ENCODE measurements around the gene SULT1A3. TPM values are rescaled to one million over a fixed set of nuclear protein-coding genes. Genes with fewer than 3 reads are reported as not detected.

SULT1A3 gene
- total RNA-seq, 1 experiment from 2014 or later = 23.5 TPM

DNA sequence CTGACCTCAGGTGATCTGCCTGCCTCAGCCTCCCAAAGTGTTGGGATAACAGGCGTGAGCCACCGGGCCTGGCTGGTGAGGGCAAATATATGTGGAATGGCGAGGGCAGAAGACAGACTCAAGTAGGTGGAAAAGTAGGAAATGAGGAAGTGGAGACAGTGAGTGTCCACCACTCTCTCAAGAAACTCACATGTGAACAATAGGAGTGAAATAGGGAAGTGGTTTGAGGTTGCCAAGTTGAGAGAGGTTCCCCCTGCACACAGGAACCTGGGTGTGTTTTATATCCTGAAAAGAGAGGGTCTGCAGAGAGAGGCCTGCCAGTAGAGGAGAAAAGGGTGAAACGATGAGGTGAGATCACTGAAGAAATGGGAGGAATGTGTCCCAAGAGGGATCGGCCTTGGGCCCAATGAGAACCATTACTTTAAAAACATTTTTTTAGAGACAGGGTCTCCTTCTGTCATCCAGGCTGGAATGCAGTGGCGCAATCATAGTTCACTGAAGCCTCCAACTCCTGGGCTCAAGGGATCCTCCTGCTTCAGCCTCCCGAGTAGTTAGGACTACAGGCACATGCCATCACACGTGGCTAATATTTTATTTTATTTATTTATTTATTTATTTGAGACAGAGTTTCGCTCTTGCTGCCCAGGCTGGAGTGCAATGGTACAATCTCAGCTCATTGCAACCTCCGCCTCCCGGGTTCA lies 32.7 kb upstream of the SULT1A3 start:
- no peak overlapping the region for H3K4me2 ChIP-seq (ENCODE audit: low read length)
- TF ChIP-seq SRF (IDR thresholded peaks at IDR 0.05; ENCODE audit: low read depth) (no peak), FOSL1 (IDR thresholded peaks at IDR 0.05; ENCODE audit: low read depth) (no peak), ATF3 (IDR thresholded peaks at IDR 0.05) (no peak), EZH2phosphoT487 (IDR thresholded peaks at IDR 0.05; ENCODE audit: borderline replicate concordance) (no peak), YY1 (IDR thresholded peaks at IDR 0.05; ENCODE audit: extremely low read depth, insufficient replicate concordance, low read depth, low read length) (no peak), CBX3 (IDR thresholded peaks at IDR 0.05; ENCODE audit: low read depth) (no peak), POLR2A (IDR thresholded peaks at IDR 0.05; ENCODE audit: borderline replicate concordance, extremely low read depth, insufficient read depth, insufficient read length) (no peak), ZNF274 (IDR thresholded peaks at IDR 0.05; ENCODE audit: low read depth, low read length) (no peak), CEBPB (IDR thresholded peaks at IDR 0.05; ENCODE audit: low read depth) (no peak), RAD21 (IDR thresholded peaks at IDR 0.05; ENCODE audit: low read depth) (no peak), ELF1 (IDR thresholded peaks at IDR 0.05; ENCODE audit: borderline replicate concordance, low read depth) (no peak), TCF7L2 (IDR thresholded peaks at IDR 0.05; ENCODE audit: borderline replicate concordance, extremely low read depth, insufficient read depth, insufficient read length) (no peak), EGR1 (IDR thresholded peaks at IDR 0.05; ENCODE audit: low read depth) (no peak), SP1 (IDR thresholded peaks at IDR 0.05; ENCODE audit: low read depth) (no peak), POLR2AphosphoS5 (IDR thresholded peaks at IDR 0.05; ENCODE audit: low read depth, low read length) (no peak), ZFX (IDR thresholded peaks at IDR 0.05) (no peak), JUND (IDR thresholded peaks at IDR 0.05) (no peak)
- TF ChIP-seq, protein P1, sequence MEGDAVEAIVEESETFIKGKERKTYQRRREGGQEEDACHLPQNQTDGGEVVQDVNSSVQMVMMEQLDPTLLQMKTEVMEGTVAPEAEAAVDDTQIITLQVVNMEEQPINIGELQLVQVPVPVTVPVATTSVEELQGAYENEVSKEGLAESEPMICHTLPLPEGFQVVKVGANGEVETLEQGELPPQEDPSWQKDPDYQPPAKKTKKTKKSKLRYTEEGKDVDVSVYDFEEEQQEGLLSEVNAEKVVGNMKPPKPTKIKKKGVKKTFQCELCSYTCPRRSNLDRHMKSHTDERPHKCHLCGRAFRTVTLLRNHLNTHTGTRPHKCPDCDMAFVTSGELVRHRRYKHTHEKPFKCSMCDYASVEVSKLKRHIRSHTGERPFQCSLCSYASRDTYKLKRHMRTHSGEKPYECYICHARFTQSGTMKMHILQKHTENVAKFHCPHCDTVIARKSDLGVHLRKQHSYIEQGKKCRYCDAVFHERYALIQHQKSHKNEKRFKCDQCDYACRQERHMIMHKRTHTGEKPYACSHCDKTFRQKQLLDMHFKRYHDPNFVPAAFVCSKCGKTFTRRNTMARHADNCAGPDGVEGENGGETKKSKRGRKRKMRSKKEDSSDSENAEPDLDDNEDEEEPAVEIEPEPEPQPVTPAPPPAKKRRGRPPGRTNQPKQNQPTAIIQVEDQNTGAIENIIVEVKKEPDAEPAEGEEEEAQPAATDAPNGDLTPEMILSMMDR (IDR thresholded peaks at IDR 0.05 in 2 of 3, conservative IDR thresholded peaks at IDR 0.05 in 1 of 3; ENCODE audit: borderline replicate concordance in 1 of 3, insufficient read depth in 1 of 3, low read depth in 2 of 3, low read length in 2 of 3) = no peak
- TF ChIP-seq, protein P2, sequence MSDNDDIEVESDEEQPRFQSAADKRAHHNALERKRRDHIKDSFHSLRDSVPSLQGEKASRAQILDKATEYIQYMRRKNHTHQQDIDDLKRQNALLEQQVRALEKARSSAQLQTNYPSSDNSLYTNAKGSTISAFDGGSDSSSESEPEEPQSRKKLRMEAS (IDR thresholded peaks at IDR 0.05) = no peak
- TF ChIP-seq, protein P3, sequence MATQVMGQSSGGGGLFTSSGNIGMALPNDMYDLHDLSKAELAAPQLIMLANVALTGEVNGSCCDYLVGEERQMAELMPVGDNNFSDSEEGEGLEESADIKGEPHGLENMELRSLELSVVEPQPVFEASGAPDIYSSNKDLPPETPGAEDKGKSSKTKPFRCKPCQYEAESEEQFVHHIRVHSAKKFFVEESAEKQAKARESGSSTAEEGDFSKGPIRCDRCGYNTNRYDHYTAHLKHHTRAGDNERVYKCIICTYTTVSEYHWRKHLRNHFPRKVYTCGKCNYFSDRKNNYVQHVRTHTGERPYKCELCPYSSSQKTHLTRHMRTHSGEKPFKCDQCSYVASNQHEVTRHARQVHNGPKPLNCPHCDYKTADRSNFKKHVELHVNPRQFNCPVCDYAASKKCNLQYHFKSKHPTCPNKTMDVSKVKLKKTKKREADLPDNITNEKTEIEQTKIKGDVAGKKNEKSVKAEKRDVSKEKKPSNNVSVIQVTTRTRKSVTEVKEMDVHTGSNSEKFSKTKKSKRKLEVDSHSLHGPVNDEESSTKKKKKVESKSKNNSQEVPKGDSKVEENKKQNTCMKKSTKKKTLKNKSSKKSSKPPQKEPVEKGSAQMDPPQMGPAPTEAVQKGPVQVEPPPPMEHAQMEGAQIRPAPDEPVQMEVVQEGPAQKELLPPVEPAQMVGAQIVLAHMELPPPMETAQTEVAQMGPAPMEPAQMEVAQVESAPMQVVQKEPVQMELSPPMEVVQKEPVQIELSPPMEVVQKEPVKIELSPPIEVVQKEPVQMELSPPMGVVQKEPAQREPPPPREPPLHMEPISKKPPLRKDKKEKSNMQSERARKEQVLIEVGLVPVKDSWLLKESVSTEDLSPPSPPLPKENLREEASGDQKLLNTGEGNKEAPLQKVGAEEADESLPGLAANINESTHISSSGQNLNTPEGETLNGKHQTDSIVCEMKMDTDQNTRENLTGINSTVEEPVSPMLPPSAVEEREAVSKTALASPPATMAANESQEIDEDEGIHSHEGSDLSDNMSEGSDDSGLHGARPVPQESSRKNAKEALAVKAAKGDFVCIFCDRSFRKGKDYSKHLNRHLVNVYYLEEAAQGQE (IDR thresholded peaks at IDR 0.05; ENCODE audit: low read depth) = no peak
- no peaks in the 10 kb centered on the region for H3K9me3 ChIP-seq (ENCODE audit: control insufficient read depth in 1 of 2, insufficient read depth in 1 of 2, low read depth in 1 of 2, low read length in 2 of 2)
- H3K4me1 ChIP-seq (ENCODE audit: control insufficient read depth in 1 of 2, insufficient read depth in 2 of 2, low read length in 2 of 2) = peaks cover 2 to 5% of the 10 kb centered on the region in 2 experiments; a peak in 3 of 4 replicates
- no peak overlapping the region for H3K27ac ChIP-seq (ENCODE audit: low read depth, low read length)
- BruUV-seq (replicated peaks) = no TSS peak
- POLR2A ChIA-PET = no interaction called here
- no peak overlapping the region for H3K4me3 ChIP-seq (replicated peaks in 1 of 2; ENCODE audit: low read depth in 1 of 2, low read length in 2 of 2)
- H3K9me2 ChIP-seq (ENCODE audit: insufficient read depth) = no peaks in the 10 kb centered on the region
- H3K27me3 ChIP-seq (ENCODE audit: insufficient read depth, low read length) = no peaks in the 10 kb centered on the region
- H3K9ac ChIP-seq (ENCODE audit: low read length) = no peak overlapping the region
- DNase-seq (ENCODE audit: low read depth, low spot score) = no peak
- H3K36me3 ChIP-seq (ENCODE audit: control insufficient read depth in 1 of 2, insufficient read depth in 2 of 2, low read length in 2 of 2) = no peaks in the 10 kb centered on the region
- intact Hi-C loops (cut with micrococcal nuclease) = no loop called here
- no peak for ATAC-seq
- no peaks in the 10 kb centered on the region for H3K79me2 ChIP-seq (ENCODE audit: insufficient read depth, low read length)
- no peak overlapping the region for H2AFZ ChIP-seq (ENCODE audit: low read depth, low read length, poor library complexity, severe bottlenecking)
- RAD21 ChIA-PET (ENCODE audit: low non-redundant PET in 1 of 2, low total read pairs in 2 of 2, uncharacterized antibody in 2 of 2, unreplicated experiment in 2 of 2) = no interaction called here
- H4K20me1 ChIP-seq (ENCODE audit: insufficient read depth) = no peaks in the 10 kb centered on the region
- CTCF ChIA-PET = no interaction called here
